Umbilical cord (tissue), 2 donors: Measurements from ENCODE around the gene PRR7. TPM values are rescaled to one million over a fixed set of nuclear protein-coding genes. Genes with fewer than 3 reads are reported as not detected.
A peak's percentile ranks its signal among the peaks of the same experiment; 100 is the strongest.

ENCODE experiments used
- DNase-seq: peaks from one replicate; pipeline ENCODE4 v3.0.0-alpha.2; 2015; ENCODE audit warnings: low spot score
- total RNA-seq: library from RNA; depleted of rRNA; stranded (reverse); fragments of >200 nt; gene quantifications from one replicate; pipeline ENCODE4 v1.2.3, GENCODE V29; 2014; ENCODE audit warnings: low replicate concordance; ENCODE audit not compliant: insufficient read depth

Gene PRR7
- total RNA-seq, 1 donor from 2014 or later, result not detected

DNA sequence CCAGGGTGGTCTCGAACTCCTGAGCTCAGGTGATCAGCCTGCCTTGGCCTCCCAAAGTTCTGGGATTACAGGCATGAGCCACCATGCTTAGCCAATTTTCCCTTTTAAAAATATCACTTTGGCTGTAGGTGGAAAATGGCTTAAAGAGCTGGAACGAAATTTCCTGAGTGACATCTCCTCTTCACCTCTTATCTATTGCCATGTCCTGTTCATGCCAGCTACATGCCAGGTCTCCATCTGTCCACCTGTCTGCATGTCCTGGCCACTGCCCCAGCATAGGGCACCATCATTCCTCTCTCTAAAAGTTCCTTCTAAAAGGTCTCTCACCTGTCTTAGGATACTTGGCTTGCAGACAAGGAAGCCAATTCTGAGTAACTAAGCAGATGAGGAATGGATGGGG, 22.9 kb upstream of the PRR7 start:
- no peak for DNase-seq

DNA sequence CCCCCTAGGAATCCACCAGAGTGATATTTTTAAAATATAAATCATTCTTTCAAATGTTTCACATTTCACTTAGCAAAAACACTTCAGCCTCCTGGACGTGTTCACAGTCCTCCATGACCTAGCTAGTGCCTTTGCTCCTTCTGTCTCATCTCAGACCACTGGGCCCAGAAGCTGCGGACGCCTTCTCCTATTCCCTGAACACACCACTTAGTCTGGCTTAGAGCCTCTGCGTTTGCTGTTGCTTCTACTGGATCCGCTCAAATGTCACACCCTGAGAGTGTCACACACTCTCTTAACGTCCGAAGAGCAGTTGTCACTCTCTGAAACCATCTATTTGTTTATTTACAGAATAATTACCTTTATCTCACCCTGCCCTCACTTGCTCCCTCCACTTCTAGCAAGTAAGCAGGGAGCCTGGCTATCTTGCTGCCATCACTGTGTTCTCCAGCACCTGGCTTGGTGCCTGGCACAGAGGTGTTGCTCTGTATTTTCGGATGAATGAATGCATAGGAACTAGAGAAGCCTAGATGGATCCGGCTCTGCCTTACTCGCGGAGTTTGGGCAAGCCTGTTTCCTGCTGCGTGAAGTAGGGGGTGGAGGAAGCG, 21.3 kb upstream of the PRR7 start:
- no peak for DNase-seq

DNA sequence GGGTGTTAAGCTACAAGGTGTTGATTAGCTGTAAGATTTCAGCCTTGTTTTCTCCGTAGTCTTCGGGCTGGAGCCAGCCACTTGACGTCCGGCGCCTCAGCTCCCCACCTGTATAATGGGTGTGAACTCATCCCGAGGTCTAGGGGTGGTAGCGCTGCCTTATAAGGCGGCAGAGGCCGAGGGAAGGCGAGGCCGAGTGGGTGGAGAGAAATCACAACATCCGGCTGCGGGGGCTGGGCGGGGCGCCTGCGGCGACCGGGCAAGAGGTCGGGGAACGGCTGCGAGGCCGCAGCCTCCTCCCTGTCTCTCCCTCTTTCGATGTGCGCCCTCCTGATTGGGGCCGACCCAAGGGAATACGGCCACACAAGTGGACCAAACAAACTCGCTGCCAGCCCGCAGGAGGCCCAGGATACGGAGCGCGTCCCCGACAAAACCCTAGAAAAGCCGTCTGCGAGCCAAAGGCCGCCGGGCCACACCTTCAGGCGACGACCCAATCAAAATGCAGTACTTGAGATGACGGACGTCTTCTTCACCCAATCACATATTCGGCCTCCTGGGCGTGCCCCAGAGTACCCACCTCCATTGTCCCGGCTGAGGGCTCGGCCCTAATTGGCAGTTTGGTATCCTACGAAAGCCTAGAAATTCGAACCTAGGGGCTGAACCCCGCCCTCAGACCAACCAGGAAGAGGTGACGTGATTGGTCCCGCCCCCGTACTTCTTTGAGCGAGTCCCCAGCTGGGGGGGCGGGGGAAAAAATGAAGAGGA, 20.6 kb upstream of the PRR7 start:
- DNase-seq, result peak; percentile 100

DNA sequence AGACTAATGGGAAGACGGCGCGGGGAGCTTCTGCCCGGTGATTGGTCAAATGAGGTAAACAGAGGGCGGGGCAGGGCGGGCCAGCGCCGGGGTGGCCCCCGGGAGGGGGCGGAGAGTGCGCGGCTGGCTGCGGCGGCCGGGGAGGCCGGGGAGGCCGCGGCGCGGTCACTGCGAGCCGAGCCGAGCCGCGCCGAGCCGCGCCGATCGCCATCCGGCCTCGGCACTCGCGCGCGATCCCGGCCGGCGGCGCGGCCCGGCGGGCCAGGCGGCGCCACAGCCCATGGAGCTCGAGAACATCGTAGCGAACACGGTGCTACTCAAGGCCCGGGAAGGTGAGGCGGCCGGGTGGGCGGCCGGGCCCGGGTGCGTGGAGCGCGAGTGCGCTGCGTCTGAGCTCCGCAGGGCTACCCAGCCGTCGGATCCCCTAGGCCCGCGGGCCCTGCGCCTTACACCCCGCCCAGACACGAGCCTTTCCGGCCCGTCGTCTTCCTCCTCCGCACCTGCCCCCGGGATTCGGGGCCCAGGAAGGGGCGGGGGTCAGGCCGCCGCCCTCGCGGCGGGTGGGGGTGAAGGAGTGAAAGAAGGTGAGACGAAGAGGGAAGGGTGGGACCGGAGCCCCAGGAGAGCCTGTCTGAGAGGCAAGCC, 19.9 kb upstream of the PRR7 start, which contains the start of gene GRK6:
TSS of gene GRK6 (plus strand) at position 111 of the 645 bp plus-strand sequence. CDS start at position 281, 170 bp downstream.
- DNase-seq, result no peak

DNA sequence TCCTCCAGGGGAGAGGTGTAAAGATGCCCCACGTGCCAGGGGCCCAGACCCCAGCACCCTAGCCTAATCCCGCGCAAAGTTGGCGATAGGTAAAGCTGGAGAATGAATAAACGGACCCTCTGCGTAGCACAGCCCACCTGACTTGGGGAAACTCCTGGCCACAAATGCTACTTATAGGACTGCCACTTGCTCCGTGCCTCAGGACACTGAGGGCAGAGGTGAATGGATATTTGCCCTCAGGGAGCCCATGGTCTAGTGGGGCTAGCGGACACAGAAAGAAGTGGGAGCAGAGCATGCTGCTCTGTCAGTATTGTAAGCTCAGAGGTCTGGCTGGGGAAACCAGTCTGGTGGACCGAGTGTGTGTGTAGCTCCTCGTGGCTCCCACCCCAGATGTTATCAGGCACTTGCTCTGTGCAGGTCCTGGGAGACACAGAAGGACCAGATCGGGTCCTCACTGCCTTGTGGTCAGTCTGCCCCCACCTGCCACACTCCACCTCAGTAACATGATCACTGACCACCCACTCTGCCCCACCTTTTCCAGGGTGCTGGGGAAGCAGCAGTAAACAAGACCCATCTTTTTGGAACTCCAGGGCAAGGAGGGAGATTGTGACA, 19.3 kb upstream of the PRR7 start:
- DNase-seq, result peak; percentile 33

DNA sequence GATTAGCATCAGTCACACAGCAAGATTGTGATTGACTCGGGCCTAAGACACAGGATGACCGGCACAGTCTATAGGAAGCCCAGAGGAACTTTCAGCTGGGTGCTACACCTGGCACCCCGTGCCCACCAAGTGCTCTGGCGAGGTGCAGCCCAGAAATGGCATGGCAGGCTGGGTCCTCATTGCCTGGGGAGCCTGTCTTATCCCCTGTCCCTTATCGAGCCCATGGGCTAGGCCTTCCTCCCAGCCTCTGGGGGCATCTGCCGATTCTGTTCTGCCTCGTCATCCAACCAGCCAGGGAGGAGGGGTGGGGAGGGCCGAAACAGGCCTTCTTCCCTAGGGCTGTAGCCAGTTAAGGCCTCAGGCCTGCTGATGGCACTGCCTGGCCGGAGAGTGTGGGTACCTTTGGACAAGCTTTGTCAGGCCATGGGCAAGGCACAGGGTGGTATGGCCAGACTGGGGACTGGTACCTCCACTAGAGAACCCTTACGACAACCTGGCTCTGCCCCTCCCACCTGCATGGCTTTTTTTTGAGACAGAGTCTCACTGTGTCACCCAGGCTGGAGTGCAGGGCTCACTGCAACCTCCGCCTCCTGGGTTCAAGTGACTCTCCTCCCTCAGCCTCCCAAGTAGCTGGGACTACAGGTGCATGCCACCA, 18.6 kb upstream of the PRR7 start:
- DNase-seq, result no peak

DNA sequence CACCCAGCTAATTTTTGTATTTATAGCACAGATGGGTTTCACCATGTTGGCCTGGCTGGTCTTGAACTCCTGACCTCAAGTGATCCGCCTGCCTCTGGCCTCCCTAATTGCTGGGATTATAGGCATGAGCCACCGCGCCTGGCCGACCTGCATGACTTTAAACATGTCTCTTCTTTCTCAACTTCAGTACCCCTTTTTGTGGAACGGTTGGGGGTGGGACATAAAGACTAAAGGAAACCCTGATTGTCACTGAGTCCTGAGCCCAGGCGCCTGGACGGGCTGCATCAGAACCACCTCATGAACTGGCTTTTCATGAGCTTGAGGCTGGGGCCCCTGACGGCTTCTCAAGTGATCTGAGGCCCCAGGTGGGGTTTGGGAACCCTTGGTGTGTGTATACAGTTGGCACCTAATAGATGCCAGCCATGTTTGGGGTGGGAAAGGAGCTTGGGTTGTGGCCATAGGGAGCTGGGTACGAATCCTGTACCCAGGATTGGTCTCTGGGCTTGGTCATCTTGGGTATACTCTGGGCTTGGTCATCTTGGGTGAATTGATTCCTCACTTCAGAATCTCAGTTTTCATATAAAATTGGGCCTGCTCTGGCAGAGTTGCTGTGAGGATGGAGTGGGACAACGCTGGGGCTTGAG, 17.9 kb upstream of the PRR7 start:
- no peak for DNase-seq

DNA sequence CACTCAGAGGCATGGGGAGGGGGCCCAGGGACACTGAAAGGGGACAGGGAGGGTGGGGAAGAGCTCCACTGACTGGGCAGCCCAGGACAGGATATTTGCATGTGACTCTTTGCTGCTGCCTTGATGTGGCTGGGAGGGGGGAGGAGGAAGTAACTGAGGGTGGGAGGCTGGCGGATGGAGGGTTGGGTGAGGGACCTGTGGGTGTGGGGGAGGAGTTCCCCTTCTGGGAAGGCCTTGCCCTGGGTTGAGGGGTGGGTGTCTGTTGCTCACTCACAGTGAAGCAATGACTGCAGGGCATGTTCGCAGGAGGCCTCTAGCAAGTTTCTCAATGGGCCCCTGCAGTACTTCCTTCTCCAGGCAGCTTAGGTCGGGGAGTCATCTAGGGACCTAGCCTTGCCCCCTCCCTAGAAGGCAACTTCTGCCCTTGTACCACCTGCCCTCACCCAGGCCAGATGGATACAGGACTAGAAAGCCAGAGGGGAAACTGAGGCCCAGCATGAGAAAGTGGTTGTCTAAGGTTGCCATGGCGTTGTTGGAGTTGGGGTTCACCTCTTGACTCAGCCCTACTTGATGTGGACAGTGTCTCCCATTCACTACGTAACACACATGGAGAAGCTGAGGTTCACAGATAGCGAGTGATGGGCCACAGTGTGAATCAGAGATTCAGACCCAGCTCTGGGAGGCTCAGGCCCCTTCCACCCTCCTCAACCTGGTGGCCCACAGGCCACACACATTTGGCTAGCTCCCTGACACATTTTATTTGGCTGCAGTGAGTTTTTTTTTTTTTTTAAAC, 17.2 kb upstream of the PRR7 start:
- no peak for DNase-seq

DNA sequence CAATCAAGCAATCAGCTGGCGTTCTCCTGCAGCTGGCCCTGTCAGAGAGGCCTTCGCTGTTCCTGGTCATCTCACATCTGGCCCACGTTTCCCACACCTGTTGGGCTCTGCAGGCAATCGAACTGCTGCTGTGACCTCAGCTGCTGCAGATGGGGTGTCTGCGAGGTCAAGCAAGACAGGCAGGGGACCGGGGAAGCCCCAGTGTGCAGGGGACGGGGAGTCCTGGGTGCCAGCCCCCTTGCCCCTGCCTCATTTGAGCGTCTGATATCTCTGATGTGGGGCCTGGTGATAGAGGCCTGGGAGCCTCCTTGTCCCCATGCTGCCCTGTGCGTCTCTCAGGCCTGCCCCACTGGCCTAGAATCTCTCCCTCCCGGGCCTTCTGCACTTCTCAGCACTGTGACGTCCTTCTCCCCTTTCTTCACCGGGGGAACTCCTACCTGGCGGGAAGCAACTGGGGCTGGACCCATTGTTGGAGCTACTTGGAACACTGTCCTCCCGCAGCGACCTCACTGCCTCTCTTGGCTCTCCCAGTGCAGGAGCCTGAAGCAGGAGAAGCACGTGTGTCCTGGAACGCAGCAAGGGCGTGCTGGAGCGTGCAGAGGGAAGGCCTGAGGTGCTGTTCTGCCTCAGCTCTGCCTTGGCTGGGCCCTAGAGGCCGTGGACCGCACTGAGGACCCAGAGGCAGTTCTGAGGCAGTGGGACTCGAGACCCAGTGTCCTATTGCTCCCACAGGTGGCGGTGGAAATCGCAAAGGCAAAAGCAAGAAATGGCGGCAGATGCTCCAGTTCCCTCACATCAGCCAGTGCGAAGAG, 16.3 kb upstream of the PRR7 start:
- no peak for DNase-seq

DNA sequence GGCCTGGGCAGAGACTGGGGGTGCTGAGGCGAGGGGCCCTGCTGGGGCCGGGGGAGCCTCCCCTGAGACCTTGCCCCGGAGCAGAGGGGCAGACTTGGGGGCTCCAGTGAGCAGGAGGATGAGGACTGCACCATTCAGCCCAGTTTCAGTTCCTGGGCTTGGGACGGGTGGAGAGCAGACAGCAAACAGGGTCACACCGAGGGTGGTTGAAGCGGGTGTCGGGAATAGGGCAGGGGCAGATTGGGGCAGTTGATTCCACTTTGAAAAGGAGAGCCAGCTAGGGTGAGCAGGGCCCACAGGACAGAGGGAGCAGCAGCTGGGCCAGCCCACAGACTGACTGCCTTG, 15.7 kb upstream of the PRR7 start:
- DNase-seq, result no peak

DNA sequence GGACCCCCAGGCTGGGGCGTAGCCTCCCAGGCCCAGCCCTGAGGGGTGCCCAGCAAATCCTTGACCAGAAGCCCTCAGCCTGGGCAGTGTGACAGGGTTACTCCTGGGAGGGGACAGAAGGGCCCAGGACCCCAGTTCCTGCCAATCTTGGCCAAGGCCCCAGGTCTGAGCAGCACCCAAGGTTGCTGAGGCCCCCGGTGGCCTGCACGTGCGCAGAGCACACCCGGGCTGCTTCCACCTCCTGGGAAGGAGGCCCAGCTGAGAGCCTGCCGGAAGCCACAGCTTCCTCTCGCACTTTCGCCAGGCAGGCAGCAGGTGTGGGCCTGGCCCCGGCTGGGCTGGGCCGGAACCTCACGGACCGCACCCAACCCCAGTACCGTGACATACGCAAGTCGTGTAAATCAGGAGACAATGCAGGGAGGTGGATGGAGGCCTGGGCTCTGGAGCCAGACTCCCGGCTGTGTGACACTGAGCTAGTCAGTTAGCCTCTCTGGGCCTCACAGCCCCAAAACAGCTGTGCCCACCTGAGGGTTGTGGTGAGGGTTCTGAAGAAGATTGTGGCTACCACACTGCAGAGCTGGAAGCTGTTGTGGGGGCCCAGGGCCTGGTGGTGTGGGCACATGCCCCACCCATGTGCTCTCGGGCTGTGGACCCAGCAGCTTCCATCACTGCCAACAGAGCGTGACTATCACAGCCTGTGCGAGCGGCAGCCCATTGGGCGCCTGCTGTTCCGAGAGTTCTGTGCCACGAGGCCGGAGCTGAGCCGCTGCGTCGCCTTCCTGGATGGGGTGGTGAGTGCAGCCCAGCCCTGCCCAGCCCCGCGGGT, 15.1 kb upstream of the PRR7 start:
- DNase-seq, result no peak

DNA sequence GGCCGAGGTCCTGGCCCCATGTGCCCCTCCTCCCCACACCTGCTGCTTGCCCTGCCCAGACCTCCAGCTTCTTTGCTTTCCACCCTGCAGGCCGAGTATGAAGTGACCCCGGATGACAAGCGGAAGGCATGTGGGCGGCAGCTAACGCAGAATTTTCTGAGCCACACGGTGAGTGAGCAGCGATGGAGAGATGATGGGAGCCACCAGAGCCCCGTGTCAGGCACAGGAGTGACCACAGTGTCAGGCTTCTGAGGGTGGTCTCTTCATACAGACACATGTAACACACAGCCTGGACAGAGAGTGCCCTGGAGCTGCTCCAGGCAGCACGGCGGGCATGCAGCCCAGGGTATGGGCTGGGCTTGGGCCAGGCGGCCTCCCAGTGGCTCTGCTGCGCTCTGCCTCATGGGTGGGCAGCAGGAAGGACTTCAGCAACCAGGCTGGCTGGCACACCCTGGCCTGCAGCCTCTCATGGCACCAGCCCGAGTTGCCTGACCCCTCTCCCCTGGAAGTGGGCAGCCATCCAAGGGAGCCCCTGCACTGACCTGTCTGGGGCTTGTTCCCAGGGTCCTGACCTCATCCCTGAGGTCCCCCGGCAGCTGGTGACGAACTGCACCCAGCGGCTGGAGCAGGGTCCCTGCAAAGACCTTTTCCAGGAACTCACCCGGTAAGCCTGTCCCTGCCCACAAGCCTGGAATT, 14.3 kb upstream of the PRR7 start:
- no peak for DNase-seq

DNA sequence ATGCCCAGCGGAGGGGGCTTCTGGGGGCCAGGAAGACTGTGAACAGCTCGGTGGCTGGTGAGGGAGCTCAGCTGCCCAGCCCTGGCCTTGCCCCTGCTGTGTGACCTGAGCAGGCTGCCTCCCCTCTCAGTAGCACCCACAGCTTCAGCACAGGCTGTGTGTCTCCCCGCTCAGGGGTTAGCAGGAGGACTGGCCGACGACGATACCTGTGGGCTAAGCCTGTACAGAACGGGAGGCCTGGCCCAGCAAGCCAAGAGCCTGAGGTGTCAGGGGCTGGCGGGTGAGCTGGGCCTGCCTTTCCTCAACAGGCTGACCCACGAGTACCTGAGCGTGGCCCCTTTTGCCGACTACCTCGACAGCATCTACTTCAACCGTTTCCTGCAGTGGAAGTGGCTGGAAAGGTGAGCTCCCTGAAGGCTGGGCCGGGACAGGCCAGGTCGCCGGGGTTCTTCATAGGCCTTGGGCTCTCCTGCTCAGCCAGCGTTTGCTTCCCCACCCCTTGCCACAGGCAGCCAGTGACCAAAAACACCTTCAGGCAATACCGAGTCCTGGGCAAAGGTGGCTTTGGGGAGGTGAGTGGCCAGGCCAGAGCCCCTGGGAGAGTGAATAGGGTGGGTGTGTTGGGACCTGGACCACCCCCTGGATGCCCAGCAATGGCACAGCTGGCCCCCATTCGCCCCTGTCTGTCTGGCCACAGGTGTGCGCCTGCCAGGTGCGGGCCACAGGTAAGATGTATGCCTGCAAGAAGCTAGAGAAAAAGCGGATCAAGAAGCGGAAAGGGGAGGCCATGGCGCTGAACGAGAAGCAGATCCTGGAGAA, 13.6 kb upstream of the PRR7 start:
- no peak for DNase-seq

DNA sequence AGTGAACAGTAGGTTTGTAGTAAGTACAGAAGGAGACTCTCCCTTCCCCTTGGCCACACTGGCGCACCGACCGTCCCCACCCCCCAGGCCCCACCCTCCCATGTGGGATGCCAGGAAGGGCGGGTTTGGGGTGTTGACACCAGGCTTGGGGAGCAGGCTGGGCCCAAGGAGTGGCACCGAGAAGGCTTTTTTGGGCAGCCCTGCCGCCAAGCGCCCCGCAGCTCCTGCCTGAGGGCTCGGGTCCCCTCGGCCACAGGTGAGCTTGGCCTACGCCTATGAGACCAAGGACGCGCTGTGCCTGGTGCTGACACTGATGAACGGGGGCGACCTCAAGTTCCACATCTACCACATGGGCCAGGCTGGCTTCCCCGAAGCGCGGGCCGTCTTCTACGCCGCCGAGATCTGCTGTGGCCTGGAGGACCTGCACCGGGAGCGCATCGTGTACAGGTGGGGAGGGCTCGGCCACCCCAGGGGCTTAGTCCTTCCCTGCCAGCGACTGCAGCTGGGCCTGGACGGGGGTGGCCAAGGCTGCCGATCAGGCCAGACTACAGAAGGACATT, 12.9 kb upstream of the PRR7 start:
- DNase-seq, result no peak

DNA sequence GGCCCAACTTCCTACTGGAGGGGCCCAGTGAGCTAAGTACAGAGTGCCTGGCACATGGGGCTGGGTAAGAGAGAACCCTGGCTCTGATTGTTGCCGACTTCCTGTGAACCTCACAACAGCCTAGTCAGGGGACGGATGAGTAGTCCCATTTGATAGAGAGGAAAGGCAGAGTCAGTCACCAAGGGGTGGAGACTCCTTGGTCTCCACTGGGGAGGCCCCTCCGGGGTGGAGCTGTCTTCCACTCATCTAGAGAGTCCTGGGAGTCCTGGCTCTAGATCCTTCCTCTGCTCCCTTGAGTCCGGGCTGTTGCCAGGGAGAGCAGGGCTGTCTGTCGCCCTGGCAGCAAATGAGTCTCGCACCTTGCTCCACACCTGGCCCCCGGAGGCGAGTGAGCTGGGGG, 12.2 kb upstream of the PRR7 start:
- DNase-seq, result no peak

DNA sequence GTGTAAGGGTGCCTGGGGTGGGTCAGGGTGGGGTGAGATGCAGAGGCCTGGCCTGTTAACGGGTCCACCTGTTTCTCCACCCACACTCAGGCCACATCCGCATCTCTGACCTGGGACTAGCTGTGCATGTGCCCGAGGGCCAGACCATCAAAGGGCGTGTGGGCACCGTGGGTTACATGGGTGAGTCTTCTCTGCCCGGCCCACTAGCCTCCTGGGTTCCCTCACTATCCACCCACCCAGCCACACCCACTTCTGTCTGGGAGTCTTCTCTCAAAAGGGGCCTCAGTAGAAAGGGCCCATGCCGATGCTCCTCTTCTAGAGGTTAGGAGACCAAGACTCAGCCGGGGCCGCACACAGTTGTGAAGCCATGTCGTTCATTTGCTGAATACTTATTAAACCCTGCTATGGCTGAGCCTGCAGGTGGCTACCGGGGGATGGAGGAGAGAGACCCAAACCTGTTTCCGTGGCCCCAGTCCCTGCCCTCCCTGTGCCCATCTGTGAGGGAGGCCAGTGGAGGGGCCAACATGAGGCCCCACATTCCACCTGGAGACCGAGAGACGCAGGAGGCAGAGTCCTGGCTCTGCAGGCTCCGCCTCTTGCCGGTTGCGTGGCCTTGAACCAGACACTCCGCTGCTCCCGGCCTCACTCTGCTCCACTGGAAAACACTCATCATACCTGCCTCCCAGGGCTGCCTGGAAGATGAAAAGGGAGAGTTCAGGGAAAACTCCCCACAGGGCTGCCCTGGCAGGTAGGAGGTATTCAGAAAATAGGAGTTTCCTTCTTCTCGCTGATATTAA, 11.5 kb upstream of the PRR7 start:
- no peak for DNase-seq
